ENCODE measurements around the gene PLEKHM2.

The PLEKHM2 gene

GRCh38 chr1:15727866-15728534 is 43.9 kb downstream of the PLEKHM2 start:
- no peak for DNase-seq

GRCh38 chr1:15728937-15729657 is 45.0 kb downstream of the PLEKHM2 start:
- no peak for DNase-seq

- no peak for DNase-seq
Measured at GRCh38 chr1:15730423-15730822, 46.3 kb downstream of the PLEKHM2 start.

DNA sequence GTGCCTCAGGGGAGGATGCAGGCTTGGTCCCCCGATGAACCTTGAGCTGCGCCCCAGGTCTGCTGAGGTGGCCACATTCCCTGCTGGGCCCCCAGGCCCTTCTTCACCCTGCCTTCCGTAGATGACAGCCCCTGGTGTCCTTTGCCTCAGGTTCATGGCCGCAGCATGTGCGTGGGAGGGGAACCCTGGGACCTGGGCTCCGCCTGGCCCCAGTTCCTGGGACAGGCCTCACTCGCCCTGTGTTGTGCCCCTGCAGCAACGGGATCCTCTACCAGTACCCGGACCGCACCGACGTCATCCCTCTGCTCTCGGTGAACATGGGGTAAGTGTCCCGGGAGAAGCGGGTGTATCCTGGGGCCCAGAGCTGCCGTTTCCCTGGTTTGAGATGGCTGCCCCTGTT is 46.8 kb downstream of the PLEKHM2 start:
- DNase-seq = no peak

GRCh38 chr1:15731735-15732685 is 47.9 kb downstream of the PLEKHM2 start:
- no peak for DNase-seq

DNA sequence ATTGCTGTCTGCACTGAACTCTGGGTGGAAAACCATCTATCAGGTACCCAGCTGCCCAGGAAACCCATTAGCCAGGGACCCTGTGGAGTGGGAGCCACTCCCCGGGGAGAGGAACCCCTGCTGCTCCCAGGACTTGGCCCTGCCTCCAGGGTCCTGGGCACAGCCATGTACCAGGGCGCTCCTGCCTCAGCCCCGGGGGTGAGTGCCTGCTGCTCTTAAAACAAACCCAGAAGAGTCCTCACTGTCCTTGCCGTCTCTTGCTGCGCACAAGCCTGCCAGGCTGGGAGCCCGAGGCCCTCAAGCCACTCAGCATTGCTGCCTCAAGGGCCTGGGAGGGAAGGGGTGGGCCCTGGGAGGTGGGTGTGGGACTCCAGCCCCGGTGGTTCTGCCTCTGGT is 48.6 kb downstream of the PLEKHM2 start:
- no peak for DNase-seq

GRCh38 chr1:15733218-15733725 is 49.2 kb downstream of the PLEKHM2 start:
- DNase-seq = no peak

- no peak for DNase-seq
Measured at GRCh38 chr1:15733726-15734226, 49.7 kb downstream of the PLEKHM2 start.

- DNase-seq = no peak
Measured at GRCh38 chr1:15734296-15734695, 50.2 kb downstream of the PLEKHM2 start.

DNA sequence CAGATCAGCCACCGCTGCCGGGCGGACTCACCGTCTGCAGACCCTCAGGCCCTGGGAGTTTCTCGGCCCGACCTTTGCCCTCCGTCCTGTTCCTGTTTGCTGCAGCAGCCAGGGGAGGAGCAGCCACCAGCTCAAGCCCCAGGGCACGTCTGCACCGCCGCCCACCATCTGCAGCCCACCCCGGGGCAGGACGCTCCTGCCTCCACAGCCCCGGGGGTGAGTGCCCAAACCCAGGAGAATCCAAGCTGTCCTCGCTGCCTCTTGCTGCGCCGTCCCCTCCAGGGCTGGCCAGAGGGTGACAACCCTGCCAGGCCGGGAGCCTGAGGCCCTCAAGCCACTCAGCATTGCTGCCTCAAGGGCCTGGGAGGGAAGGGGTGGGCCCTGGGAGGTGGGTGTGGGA is 50.8 kb downstream of the PLEKHM2 start:
- DNase-seq = no peak

GRCh38 chr1:15735304-15736037 is 51.4 kb downstream of the PLEKHM2 start:
- DNase-seq = no peak

DNA sequence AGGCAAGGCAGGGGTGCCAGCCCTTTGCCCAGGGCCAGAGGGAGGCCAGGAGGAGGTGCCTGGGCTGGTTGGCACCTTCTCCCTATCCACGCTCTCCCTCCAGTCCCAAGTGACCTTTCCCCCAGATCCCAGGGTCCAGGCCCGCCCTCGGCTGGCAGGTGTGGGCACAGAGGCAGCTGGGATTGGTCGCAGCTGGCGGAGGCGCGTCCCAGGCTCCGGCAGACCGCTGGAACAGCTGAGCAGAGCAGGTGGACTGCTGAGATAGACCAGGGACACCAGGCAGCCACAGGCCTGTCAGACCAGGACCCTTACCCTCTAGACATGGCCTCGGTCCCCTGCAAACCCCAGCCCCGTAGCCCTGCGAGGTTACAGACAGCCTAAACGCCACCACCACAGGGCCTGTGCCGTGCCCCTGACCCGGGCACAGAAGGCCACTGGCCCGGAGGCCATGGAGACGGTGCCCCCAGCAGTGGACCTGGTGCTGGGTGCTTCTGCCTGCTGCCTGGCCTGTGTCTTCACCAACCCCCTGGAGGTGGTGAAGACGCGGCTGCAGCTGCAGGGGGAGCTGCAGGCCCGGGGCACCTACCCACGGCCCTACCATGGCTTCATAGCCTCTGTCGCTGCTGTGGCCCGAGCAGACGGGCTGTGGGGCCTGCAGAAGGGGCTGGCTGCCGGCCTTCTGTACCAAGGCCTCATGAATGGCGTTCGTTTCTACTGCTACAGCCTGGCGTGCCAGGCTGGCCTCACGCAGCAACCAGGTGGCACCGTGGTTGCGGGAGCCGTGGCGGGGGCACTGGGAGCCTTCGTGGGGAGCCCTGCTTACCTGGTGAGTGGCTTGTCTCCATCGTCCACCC is 52.1 kb downstream of the PLEKHM2 start, which contains the start of gene SLC25A34:
Gene SLC25A34, plus strand, starts transcription at position 221 of the 854 bp plus-strand sequence. Its CDS starts 228 bp downstream, at position 449.
- DNase-seq = peak; percentile 75

DNA sequence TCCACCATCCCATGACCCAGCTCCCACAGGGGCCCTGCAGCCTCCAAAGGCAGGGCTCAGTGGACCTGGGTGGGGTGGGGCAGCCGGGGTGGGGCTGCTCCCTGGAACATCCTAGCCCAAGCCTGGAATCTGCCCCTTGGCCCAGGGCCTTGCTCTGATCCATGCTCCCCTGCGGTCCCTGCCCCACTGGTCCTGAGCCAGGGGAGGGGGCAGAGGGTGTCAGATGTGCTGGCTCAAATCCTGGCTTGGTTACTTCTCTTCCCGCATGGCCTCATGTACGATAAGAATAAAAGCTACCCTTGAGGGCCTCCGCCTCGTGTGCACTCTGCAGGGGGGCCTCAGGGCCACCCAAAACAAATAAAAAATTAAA is 52.8 kb downstream of the PLEKHM2 start:
- no peak for DNase-seq

DNA sequence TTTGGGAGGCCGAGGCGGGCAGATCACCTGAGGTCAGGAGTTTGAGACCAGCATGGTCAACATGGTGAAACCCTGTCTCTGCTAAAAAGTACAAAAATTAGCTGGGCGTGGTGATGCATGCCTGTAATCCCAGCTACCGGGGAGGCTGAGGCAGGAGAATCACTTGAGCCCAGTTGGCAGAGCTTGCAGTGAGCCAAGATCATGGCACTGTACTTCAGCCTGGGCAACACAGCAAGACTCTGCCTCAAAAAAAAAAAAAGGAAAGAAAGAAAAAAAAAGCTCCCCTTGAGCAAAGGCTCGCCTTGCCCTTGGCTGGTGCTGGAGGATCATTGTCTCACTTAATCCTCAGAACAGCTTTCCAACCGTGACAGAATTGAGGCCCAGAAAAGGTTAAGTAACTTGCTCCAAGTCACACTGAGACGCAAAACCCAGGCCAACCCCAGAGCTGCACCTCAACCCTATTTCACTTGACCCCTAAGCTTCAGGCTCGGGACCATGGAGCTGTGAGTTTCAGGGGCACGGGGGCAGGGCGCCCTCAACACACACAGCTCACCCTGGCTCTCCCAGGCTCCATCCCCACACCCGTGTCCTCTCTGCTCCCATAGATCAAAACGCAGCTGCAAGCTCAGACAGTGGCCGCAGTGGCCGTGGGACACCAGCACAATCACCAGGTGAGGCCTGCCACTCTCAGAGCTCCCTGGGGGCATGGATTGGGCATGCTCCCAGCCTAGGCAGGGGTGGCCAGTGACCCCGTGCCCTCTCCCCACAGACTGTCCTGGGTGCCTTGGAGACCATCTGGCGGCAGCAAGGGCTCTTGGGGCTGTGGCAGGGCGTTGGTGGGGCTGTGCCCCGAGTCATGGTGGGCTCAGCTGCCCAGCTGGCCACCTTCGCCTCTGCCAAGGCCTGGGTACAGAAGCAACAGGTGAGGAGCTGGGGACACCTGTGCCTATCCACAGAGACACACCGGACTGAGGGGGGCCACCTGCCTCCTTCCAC is 53.5 kb downstream of the PLEKHM2 start:
- DNase-seq = no peak

DNA sequence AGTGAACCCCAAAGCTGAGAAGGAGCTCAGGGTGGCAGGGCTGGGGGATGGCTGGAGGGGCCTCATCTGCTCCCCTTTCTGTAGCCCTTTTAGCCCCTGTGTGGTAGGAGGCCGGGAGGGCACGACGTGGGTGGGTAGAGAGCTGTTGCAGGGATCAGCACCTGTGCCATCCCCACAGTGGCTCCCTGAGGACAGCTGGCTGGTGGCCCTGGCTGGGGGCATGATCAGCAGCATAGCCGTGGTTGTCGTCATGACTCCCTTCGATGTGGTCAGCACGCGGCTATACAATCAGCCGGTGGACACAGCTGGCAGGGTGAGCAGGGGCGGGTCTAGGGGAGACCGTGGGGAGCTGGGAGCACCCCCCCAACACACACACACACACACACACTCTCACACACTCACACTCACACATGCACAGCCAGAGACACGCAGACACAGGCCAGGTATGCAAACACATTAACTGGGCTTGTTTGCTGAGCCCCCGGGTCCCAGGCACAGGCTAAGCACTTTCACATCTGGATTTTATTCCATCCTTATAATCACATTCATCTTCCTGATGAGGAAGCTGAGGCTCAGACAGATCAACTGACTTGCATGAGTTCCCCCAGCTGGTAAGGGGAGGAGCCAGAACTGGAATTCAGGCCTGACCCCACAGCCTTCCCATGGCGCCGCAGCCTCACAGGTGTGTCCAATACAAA is 54.4 kb downstream of the PLEKHM2 start:
- no peak for DNase-seq

- no peak for DNase-seq
Measured at GRCh38 chr1:15739259-15739658, 55.1 kb downstream of the PLEKHM2 start.

DNA sequence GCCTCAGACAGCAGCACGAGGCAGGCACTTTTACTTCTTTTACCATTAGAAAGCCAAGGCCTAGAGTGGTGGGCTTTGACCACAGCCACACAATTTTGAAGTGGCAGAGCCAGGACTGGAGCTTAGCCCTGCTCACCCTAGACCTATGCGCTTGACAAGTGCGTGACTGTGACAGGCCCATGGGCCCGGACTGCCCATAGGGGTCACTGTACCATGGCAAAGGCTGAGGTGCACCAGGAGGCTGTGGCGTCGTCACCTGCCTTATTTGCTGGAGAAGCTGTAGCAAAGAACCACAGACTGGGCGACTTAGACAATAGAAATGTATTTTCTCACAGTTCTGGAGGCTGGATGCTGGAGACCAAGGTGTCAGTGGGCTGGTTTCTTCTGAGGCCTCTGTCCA is 55.6 kb downstream of the PLEKHM2 start:
- no peak for DNase-seq

DNA sequence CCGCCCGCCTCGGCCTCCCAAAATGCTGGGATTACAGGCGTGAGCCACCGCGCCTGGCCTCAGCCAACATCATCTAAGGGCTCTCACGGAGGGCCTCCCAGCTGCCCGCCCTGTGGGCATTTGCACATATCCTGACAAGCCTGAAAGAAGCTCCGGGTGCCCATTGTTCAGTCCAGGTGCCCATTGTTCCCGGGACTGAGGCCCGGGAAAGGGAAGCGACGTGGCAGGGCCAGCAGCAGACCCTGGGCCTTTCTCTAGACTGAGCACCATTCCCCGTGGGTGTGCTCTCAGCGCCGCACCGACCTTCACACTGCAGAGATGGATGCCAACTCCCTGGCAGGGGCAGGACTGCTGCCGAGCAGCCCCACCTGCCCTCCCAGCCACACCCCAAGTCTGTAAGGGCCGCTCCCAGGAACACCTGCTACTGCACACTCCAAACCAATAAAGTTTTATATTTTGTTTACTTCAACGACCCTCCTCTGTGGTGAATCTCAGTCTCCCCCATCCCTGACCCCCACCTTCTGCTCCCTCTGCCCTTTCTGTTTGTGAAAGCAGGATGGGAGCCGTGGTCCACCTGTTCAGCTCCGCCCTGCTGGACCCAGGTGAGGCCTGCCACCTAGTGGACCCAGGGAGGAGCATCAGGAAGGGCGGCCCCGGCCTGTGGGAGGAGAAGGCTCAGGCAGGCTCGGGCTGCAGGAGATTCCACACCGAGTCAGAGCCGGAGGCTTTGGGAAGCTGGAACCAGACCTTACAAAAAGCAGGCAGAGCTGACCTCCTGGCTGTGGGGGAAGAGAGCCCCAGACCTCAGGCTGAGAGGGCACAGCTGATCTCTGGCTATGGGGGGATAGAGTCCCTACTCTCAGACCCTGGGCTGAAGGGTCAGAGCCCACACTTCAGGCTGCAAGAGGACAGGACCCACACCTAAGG is 57.1 kb downstream of the PLEKHM2 start:
- peak; percentile 51 for DNase-seq

All from NCI-H2029 treated with DMSO at 0.1 percent for 48 hours (cell line).